GM18505 (cell line): ENCODE data around the gene NME9.

Experiments used
- ATAC-seq: cut with Tn5 transposase; IDR thresholded peaks from one replicate; pipeline ENCODE4 v1.9.1; 2021; ENCODE audit not compliant: unreplicated experiment
- POLR2A ChIP-seq: IDR thresholded peaks from 4 replicates; pipeline ENCODE4 v1.6.1; 2011; ENCODE audit warnings: borderline replicate concordance; ENCODE audit not compliant: insufficient read depth, insufficient read length; ENCODE audit errors: extremely low read depth

Gene NME9

GRCh38 chr3:138297876-138298275 lies 31.8 kb downstream of the NME9 start:
- TF ChIP-seq POLR2A, result no peak
- no peak for ATAC-seq

GRCh38 chr3:138297059-138297607 lies 32.5 kb downstream of the NME9 start:
- no peak for ATAC-seq
- TF ChIP-seq POLR2A, result no peak

- TF ChIP-seq POLR2A, result no peak
- ATAC-seq, result no peak
Measured at GRCh38 chr3:138296639-138297038, 33.0 kb downstream of the NME9 start.

GRCh38 chr3:138289701-138290100 lies 40.0 kb downstream of the NME9 start:
- TF ChIP-seq POLR2A, result no peak
- no peak for ATAC-seq

GRCh38 chr3:138289260-138289659 lies 40.4 kb downstream of the NME9 start:
- ATAC-seq, result no peak
- TF ChIP-seq POLR2A, result no peak

DNA sequence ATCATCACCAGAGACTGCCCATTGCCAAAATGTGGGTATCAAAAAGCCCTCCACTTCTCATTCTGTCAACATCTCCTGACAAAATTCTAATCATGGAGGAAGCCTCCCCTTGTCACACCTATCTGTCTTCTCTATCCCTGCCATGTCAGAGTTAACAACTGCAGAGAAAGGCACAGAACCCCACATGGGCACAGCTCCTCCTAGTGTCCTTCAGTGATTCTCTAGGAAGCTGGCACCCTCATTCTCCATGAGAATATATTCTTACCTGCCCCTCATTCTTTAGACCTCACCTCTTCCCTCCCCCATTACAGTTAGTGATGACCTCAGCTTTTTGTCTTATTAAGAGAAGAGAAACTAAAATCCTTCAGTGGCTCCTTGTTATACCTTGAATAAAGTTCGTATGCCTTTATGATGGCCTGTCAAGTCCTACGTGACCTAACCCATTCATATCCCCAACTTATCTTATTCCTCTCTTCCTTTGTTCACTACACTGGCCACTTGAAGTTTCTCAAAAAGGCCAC lies 44.6 kb downstream of the NME9 start:
- TF ChIP-seq POLR2A, result no peak
- ATAC-seq, result no peak

DNA sequence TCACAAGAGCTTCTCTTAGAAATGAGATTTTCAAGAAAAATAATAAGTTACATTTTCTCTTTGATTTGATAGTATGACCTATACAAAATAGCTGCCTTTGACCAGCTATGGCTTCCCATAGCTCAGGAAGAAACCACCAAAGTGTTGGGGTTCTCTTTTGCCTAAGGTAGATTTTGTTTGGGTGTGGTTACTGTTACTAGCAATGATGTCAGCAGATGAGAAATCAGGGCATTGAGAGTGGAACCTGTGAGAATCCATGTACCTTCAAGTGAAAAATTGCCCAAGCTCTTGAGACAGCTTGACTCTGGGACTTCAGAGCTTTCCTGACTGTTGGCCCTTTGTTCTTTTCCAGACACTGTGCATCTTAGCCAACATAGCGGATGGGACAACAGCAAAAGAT lies 45.6 kb downstream of the NME9 start:
- ATAC-seq, result no peak
- TF ChIP-seq POLR2A, result no peak

DNA sequence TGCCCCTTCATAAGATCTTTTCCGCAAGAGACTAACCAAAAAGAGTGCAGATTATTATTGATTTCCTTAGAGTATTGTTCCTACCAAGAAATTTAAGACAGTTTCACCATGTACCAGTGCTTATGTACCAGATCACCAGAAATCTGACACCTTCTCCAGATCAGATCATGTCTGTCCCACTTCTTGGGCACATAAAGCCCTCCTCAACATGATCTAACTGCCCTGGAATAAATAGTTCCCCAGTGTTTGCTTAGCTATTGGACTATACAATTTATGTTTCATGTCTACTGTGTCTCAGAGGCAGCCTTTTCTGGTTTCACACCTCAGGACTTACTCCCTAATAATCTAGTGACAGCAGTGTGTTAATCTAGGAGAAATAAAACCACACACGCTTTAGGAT lies 46.8 kb downstream of the NME9 start:
- ATAC-seq, result no peak
- TF ChIP-seq POLR2A, result no peak

DNA sequence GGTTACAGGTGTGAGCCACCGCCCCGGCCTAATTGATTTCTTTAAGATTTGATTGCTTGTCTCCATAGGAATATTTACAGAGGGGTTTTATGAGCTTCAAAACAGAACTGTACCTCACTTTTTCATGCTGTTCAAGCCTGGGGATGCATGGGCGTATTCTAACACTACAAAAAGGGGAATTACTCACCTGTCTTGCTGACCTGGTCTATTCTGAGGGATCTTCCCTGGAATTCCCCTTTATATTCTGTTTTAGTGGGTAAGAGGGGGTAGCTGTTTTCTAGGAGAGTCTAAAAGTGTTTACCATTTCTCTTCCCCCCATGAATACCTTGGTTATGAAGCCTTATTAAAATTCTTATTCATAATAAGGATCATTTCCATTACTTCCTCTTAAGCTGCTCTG lies 48.1 kb downstream of the NME9 start:
- no peak for ATAC-seq
- TF ChIP-seq POLR2A, result no peak

GRCh38 chr3:138271189-138271794 lies 58.4 kb downstream of the NME9 start:
- TF ChIP-seq POLR2A, result no peak
- ATAC-seq, result no peak

- no peak for TF ChIP-seq POLR2A
- ATAC-seq, result no peak
Measured at GRCh38 chr3:138270245-138270644, 59.4 kb downstream of the NME9 start.

DNA sequence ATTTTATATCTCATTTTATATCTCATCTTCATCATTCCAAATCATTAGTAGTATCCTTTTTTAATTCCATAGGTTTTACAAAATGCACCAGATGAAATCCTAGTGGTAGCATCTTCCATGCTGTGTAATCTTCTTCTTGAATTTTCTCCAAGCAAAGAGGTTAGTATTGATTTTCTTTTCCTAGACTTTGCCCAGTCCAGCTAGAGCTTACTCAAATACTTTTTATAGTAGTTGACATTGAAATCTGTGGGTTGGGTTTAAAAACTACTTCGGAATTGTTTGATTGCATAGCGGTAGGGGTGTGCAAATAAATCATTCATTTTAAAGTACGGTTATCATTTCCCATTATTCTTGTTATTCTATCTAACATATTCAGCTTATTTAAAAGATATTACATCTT lies 62.6 kb downstream of the NME9 start:
- no peak for ATAC-seq
- TF ChIP-seq POLR2A, result no peak

DNA sequence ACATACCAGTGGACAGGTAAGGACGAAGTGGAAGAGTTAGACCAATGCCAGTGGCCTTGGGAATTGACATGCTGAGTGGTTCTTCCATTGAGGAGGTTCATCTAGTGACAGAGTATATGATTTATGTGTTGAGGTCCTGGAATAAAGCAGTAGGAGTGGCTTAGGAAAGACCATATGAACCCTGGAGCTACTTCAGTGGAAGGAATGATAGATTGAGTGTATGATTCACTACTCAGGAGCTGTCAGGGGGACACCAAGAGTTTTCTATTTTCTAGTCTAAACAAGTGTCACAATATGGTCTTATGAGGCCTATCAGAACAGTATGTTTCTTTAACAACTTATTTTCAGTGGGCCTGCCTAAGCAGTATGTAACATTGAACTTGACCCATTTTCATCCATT lies 63.9 kb downstream of the NME9 start:
- TF ChIP-seq POLR2A, result no peak

DNA sequence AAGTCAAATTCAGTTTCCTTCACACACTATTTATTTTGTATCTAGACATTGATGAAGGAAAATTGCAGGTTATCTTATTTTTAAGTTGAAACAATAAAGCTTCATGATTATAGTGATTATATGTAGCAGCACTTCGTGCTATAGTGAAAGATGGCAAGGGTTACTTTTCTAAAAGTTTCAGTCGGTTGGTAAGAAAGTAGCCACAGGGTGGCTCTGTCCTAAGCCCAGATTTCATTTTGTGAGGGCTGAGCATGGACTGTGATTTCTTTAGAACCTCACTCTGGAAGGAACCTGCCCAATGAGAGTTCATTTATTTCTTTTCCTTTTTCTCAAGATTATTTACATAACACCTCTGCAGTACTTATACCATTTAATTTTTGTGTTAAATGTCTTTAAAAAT lies 66.5 kb downstream of the NME9 start:
- ATAC-seq, result no peak
- TF ChIP-seq POLR2A, result no peak

More for the DNA sequence above, 63.9 kb downstream of the NME9 start:
- no peak for ATAC-seq
